Activated naive CD4-positive, alpha-beta T cell (primary cell): ENCODE results near the gene PPP2R5D.
"Not testable (repeated sequence)": the region's sequence is repeated elsewhere in the genome, so short reads cannot be mapped to it uniquely, and the experiment has no call there.

ENCODE experiments used
- DNase-seq, 4 experiments: peaks; one replicate each; lab custom pipeline; 2025; lab: John Stamatoyannopoulos, UW

PPP2R5D gene

GRCh38 chr6:42993445-42993844 is 9.1 kb downstream of the PPP2R5D start:
- no peak for DNase-seq

DNA sequence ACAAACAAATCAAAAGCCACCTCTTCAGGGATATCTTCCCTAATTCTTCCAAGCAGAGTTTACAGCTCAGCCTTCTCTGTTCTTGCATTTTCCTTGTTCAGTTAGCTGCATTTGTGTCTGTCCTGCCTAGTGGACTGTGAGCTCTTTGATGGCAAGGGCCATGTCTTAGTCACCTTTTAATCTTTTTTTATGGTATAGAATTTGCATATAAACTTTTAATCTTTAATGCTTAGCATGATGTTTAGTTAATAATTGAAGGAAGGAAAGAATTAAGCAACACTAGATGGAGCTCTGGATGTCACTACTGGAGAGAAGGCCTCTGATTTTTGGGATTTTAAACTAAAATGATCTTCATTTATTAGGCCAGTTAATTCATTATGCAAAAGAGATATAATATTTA is 12.1 kb downstream of the PPP2R5D start:
- DNase-seq, result no peak

DNA sequence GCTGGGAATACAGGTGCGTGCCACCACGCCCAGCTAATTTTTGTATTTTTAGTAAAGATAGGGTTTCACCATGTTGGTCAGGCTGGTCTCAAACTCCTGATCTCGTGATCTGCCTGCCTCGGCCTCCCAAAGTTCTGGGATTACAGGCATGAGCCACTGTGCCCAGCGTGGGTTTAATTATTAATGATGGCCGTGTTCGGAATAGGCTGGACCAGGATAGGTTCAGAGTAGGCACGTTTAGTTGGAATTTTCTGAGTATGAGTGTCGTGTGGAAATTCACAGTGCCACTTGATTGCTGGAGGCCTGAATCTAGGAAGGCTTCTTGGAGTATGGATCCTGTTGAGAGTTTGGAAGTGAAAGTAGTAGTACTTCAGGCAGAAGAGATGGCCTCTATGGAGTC is 13.8 kb downstream of the PPP2R5D start:
- DNase-seq, result not testable (repeated sequence)

DNA sequence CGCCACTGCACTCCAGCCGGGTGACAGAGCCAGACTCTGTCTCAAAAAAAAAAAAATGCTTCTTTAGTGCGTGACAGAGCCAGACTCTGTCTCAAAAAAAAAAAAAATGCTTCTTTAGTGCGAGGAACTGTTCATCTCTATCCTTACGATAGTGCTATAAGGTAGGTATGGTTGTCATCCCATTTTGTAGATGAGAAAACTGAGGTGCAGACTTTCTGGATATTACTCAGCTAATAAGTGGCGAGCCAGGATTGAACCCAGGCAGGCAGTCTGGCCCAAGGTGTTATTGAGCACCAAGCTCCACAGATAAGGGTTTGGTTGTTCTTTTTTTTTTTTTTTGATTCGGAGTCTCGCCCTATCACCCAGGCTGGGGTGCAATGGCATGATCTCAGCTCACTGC is 17.5 kb downstream of the PPP2R5D start:
- DNase-seq, result no peak

- no peak for DNase-seq
Observed at GRCh38 chr6:43005844-43006243, 21.5 kb downstream of the PPP2R5D start.

DNA sequence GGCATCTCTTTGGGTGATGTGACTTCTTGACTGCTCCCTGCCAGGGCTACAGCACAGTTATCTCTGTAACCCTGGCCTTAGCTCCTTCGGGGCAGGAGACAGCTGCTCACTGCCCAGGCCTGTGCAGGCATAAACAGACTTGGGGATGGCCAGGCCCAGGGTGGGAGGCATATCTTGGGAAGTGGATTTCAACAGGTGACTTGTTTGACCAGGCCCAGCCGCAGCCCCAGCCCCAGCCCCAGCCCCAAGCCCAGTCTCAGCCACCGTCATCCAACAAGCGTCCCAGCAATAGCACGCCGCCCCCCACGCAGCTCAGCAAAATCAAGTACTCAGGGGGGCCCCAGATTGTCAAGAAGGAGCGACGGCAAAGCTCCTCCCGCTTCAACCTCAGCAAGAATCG is 21.9 kb downstream of the PPP2R5D start:
- no peak for DNase-seq

GRCh38 chr6:43007126-43007525 is 22.8 kb downstream of the PPP2R5D start:
- no peak for DNase-seq

GRCh38 chr6:43009124-43009523 is 24.8 kb downstream of the PPP2R5D start:
- peak in 1 of 4 experiments; percentile 21 for DNase-seq

- no peak for DNase-seq
Observed at GRCh38 chr6:43011207-43011606, 26.8 kb downstream of the PPP2R5D start.

DNA sequence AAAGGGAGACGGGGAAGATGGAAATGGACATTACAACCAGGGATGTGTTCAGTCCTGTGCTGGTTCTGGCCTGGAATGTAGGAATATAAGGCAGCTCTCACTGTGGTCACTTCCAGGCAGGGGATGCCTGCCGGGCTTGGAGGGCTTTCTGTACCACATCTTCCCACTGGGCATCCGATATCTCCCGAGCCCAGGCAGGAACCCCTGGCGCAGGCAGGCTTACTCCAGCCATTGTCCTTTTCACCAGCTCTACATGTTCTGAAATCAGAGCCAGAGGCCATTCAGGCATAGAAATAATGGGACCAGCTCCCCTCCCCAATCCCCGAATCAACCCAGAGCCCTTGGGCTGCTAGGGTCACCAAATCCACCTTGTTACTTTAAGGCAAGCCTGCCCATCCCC is 28.0 kb downstream of the PPP2R5D start:
- no peak for DNase-seq

DNA sequence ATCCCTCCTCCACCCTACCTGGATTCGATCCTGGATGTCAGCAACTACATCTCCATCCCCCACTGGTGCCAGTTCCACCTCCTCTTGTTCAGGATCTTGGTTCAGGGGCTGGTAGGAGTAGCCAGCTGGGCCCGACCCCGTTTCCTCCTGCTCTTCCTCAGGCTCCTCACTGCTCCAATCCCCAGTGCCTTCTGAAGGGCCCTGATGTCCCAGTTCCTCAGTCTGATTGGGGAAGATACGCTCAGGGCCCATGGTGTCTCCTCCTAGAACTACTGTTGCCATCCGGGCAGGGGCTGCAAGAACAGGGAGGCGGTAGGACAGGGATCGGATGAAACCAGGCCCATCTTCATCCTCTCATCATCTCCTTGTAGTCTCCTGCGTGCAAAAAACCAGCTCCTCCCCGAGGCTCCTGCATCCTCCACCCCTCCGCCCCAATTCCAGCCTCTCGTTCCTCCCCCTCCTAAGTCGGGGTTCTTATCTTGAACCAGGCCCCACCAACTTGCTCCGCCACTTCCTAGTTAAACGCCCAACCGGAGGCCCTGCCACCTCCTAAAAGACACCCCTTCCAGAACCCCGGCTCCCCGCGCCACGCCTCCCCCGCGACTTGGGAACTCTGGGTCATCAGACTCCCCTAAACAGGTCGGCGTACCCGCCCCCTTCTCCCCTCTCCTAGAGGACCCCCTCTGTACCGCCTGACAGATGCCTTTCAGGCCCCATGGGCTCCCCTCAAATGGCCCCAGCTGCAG is 28.9 kb downstream of the PPP2R5D start:
- DNase-seq, result no peak

- peak; percentile 92 to 96 (median 92) for DNase-seq
Observed at GRCh38 chr6:43013843-43014433, 29.6 kb downstream of the PPP2R5D start, which contains the start of the genes KLHDC3 and MEA1. Gene KLHDC3 (plus strand): TSS chr6:43014249. CDS start chr6:43017193, 2,944 bp downstream. Gene MEA1 (minus strand): TSS chr6:43013946. CDS start chr6:43013813, 133 bp downstream.

DNA sequence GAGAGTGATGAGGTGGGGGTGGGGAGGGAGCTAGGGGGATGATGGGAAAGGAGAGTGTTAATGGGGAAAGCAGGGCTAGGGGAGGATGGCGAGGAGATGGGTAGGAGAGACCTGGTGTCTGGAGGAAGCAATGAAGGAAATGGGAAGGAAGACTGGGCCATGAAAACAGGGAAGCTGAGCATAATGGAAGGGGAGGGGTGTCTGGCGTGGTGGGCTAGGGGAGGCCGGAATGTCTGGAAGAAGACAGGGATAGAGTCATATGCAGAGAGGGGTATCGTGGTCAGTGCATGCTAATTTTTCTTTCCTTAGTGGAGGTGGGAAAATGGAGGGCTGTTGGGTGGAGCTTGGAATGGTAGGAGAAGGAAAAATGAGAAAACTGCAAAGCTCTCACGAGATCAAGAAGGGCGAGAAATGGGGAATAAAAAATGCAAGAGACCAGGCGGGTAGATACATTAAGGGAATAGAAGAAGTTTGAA is 30.1 kb downstream of the PPP2R5D start:
- DNase-seq, result no peak

- no peak for DNase-seq
Observed at GRCh38 chr6:43016176-43016942, 32.0 kb downstream of the PPP2R5D start.

- DNase-seq, result no peak
Observed at GRCh38 chr6:43016943-43017334, 32.6 kb downstream of the PPP2R5D start.

DNA sequence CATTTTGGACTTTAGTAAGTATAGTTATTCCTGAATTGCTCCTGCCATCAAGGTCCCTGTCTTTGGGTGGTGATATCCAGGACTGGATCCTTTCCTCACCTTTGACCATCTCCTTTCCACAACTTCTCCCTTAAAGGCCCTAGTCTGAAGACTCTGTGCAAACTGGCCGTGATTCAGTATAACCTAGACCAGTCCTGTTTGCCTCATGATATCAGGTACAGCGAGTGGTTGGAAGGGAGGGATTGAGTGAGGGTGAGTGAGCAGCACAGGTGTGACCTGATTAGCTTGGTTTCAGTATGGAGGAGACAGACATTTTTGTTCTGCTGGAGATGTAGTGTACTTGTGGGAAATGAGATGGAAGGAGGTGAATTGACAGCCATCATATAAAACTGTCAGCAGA is 34.8 kb downstream of the PPP2R5D start:
- DNase-seq, result no peak

- DNase-seq, result no peak
Observed at GRCh38 chr6:43020052-43020705, 35.8 kb downstream of the PPP2R5D start.

GRCh38 chr6:43020847-43021246 is 36.5 kb downstream of the PPP2R5D start:
- no peak for DNase-seq

DNA sequence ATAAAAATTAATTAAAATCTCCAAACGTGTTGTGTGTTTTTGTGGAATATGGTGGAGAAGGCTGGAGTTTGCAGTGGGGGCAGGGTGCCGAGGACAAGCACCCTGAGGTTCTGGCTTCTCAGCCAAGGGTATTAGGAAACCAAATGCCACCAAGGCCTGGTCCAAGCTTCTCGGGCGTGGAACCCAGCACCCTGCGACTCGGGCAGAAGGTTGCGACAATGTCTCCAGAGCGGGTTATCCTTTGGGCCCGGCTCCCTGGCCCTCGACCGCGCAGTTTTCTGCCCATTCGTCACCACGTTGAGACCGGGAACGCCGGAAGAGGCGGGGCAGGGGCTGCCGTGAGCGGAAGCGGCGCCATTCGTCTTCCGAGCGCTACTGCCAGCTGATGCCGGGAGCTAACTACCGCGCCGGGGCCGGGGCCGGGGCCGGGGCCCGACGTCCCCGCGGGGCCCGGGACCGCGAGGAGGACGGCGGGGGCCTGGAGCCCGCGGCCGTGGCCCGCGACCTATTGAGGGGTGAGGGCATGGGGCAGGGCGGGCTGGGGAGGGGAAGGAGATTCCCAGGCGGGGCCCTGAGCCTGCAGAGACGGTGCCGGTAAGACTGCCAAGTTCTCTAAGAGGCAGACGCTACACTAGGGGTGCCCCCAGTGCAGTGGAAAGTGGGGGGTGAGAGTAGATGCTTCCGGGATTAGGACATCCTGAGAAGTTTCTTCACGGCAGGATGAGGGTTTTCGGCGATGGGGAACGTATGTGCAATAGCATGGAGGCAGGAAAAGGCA is 37.1 kb downstream of the PPP2R5D start, which contains the start of gene RRP36:
TSS of gene RRP36 (plus strand) at position 354 of the 778 bp plus-strand sequence. CDS start at position 386, 32 bp downstream.
- peak; percentile 19 to 54 (median 31) for DNase-seq

GRCh38 chr6:43024436-43024835 is 40.1 kb downstream of the PPP2R5D start:
- DNase-seq, result no peak

GRCh38 chr6:43026365-43026764 is 42.0 kb downstream of the PPP2R5D start:
- no peak for DNase-seq
